Hair follicular keratinocyte (primary cell): ENCODE measurements around the gene ARHGAP27. TPM values are rescaled to one million over a fixed set of nuclear protein-coding genes. Genes with fewer than 3 reads are reported as not detected.

Source experiments
- total RNA-seq: library from RNA; depleted of rRNA; stranded (reverse); fragments of >200 nt; gene quantifications from 2 replicates; pipeline ENCODE4 v1.2.3, GENCODE V29; 2015

Gene ARHGAP27, protein sequence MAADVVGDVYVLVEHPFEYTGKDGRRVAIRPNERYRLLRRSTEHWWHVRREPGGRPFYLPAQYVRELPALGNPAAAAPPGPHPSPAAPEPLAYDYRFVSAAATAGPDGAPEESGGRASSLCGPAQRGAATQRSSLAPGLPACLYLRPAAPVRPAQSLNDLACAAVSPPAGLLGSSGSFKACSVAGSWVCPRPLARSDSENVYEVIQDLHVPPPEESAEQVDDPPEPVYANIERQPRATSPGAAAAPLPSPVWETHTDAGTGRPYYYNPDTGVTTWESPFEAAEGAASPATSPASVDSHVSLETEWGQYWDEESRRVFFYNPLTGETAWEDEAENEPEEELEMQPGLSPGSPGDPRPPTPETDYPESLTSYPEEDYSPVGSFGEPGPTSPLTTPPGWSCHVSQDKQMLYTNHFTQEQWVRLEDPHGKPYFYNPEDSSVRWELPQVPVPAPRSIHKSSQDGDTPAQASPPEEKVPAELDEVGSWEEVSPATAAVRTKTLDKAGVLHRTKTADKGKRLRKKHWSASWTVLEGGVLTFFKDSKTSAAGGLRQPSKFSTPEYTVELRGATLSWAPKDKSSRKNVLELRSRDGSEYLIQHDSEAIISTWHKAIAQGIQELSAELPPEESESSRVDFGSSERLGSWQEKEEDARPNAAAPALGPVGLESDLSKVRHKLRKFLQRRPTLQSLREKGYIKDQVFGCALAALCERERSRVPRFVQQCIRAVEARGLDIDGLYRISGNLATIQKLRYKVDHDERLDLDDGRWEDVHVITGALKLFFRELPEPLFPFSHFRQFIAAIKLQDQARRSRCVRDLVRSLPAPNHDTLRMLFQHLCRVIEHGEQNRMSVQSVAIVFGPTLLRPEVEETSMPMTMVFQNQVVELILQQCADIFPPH
- 18.7 and 21.9 TPM in 2 replicates for total RNA-seq

GRCh38 chr17:45432405-45433158, at the start of gene ARHGAP27:
Gene ARHGAP27, minus strand, starts transcription at chr17:45432870. Its CDS starts 2,591 bp downstream, at chr17:45430279.

Other genes starting within 250 kb of the ARHGAP27 start
- gene FMNL1, start 211.0 kb downstream of the ARHGAP27 start, total RNA-seq = 1.1 and 5.2 TPM in 2 replicates
- gene SPATA32, start 170.8 kb downstream of the ARHGAP27 start, total RNA-seq = not detected in 2 replicates
- 3.3 and 5.6 TPM in 2 replicates for gene MAP3K14, start 115.8 kb downstream of the ARHGAP27 start, total RNA-seq
- gene PLEKHM1, start 57.9 kb upstream of the ARHGAP27 start, total RNA-seq = 16.4 and 28.2 TPM in 2 replicates